Lower lobe of right lung (tissue), 2 donors: Measurements from ENCODE around the gene ASB11. TPM values are rescaled to one million over a fixed set of nuclear protein-coding genes. Genes with fewer than 3 reads are reported as not detected.

ENCODE experiments used
- ATAC-seq, 2 donors: fragments of 200-7000 bp; cut with Tn5 transposase; one replicate each; pipeline ENCODE4 v1.9.1; 2020 to 2022; ENCODE audit warnings: mild to moderate bottlenecking in 2 of 2, moderate library complexity in 2 of 2
- DNase-seq: peaks from one replicate; pipeline ENCODE4 v3.0.0-alpha.2; 2020
- H3K27ac ChIP-seq: fragments of 200-600 bp; one replicate; pipeline ENCODE4 v1.8.0; 2022
- H3K27me3 ChIP-seq: fragments of 200-600 bp; one replicate; pipeline ENCODE4 v1.8.0; 2022; ENCODE audit warnings: low read depth
- H3K36me3 ChIP-seq: fragments of 200-600 bp; one replicate; pipeline ENCODE4 v1.8.0; 2022; ENCODE audit warnings: mild to moderate bottlenecking
- H3K4me1 ChIP-seq: fragments of 200-600 bp; one replicate; pipeline ENCODE4 v1.8.0; 2022
- H3K4me3 ChIP-seq: fragments of 200-600 bp; one replicate; pipeline ENCODE4 v1.8.0; 2022; ENCODE audit warnings: mild to moderate bottlenecking
- H3K9me3 ChIP-seq: fragments of 200-600 bp; one replicate; pipeline ENCODE4 v1.8.0; 2022
- intact Hi-C: fragments of 100-400 bp; cut with DNase I; formaldehyde crosslinking; loops from one replicate; pipeline ENCODE4 v1.11.0; 2022
- total RNA-seq: library from RNA; stranded (reverse); fragmentation: NEBNext Ultra II Directional; extraction: Animal tissue kit (Norgen Biotek cat#: 25700); gene quantifications from one replicate; pipeline ENCODE4 v1.2.1, GENCODE V29; 2021
- TF ChIP-seq, protein P1 (sequence below): fragments of 200-600 bp; IDR thresholded peaks from one replicate; pipeline ENCODE4 v1.8.0; 2022; ENCODE audit warnings: antibody characterized with exemption, mild to moderate bottlenecking
- donor health status: DM: no; HTN: yes; CAD: no; lungs with severe emphysema.

Gene ASB11
- total RNA-seq, 1 donor from 2014 or later = not detected

DNA sequence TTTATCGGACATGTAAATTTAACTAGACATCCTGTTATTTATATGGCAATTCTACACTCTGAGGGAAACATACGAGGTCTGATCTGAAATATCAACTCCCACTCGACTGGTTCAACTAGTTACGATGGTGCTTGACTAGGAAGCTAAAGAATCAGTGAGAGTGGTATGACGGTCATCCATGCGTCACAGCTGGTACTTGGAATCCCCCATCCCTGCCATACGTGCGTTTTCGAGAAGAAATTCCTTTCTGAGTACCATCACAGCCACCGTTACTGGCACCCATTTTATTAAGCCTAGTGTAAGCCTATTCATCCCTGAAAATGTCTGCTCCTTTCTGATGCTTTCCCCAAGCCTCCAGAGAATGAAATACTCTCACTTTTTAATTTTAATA lies 20.6 kb upstream of the ASB11 start:
- peak; percentile 49 to 74 for ATAC-seq

DNA sequence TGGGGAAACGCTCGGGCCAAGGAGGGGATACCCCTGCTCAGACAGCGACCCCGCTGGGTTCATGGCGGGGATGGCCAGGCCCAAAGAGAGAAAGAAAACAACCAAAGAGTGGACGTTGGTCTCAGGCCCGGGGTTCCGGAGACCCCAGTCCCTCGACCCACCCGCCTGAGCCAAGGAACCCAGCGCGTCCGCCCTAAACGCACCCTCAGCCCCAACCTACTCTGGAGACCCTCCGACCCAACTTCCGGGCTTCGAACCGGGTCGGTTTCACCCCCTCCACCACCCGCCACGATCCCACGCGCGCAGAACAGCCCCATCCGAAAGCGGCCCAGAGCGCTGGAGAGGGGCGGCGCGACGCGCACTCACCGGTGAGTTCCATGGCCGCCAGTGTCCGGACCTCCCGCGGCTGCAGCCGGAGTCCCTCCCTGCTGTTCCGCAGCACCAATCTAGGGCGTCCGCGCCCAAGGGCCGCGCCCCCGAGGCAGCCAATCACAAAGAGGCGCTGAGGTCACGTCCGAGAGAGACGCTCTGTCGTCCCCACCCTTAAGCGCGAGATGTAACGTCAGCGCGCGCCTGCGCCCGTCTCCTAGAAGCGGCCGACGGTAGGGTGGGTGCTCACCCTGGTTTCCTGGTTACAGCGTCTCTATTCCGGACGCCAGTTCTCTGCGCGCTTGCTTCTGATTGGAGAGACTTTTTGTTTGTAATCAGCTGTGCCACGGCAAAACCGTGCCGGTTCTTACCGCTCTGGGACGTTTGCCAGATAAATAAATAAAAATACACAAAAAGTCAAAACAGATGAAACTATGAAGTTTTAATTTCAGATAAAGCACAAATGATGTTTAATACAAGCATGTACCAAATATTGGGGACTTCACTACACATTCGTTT lies 19.9 kb upstream of the ASB11 start, which contains the start of gene PIGA:
Gene PIGA, minus strand, starts transcription at position 389 of the 888 bp plus-strand sequence. CDS start 3,593 bp downstream, outside the sequence.
- H3K27me3 ChIP-seq = no peaks in the 10 kb centered on the region
- intact Hi-C loops = no loop called here
- H3K4me1 ChIP-seq = no peaks in the 10 kb centered on the region
- H3K4me3 ChIP-seq = peak within 1 kb of the TSS; percentile 63
- TF ChIP-seq, protein P1, sequence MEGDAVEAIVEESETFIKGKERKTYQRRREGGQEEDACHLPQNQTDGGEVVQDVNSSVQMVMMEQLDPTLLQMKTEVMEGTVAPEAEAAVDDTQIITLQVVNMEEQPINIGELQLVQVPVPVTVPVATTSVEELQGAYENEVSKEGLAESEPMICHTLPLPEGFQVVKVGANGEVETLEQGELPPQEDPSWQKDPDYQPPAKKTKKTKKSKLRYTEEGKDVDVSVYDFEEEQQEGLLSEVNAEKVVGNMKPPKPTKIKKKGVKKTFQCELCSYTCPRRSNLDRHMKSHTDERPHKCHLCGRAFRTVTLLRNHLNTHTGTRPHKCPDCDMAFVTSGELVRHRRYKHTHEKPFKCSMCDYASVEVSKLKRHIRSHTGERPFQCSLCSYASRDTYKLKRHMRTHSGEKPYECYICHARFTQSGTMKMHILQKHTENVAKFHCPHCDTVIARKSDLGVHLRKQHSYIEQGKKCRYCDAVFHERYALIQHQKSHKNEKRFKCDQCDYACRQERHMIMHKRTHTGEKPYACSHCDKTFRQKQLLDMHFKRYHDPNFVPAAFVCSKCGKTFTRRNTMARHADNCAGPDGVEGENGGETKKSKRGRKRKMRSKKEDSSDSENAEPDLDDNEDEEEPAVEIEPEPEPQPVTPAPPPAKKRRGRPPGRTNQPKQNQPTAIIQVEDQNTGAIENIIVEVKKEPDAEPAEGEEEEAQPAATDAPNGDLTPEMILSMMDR = no peak
- no peaks in the 10 kb centered on the region for H3K9me3 ChIP-seq
- ATAC-seq (peak; percentile 97 to 99), DNase-seq (peak; percentile 98)
- H3K36me3 ChIP-seq = peaks cover 15% of the 10 kb centered on the region
- H3K27ac ChIP-seq = peak within 1 kb of the TSS; percentile 93

More for the DNA sequence above, 20.6 kb upstream of the ASB11 start:
- intact Hi-C loops = no loop called here
- DNase-seq = peak; percentile 47
- Histone ChIP-seq H3K27ac (peak overlapping the region; percentile 93), H3K9me3 (no peaks in the 10 kb centered on the region), H3K4me1 (no peaks in the 10 kb centered on the region), H3K27me3 (no peaks in the 10 kb centered on the region), H3K4me3 (peak overlapping the region; percentile 63), H3K36me3 (peaks cover 13% of the 10 kb centered on the region)
- TF ChIP-seq, protein P1 = no peak

DNA sequence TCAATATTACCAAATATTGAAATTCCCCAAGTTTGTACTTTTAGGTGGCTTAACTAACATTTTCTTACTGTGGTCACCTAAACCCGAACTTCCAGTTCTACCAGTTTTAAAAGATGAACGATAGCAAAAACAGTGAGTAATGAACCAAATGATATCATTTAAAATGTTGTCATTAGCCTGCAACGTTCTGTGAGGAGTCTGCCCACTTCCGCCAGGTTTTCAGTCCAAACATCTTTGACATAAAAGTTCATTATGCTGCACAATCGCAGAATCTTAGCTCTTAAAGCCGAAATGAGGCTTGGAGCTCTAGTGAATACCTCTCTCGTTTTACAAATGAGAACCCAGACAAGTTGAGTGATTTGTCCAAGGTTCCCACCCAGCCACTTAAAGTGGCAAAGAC lies 19.1 kb upstream of the ASB11 start:
- TF ChIP-seq, protein P1 = no peak
- intact Hi-C loops = no loop called here
- Histone ChIP-seq H3K27me3 (no peaks in the 10 kb centered on the region), H3K9me3 (no peaks in the 10 kb centered on the region), H3K4me1 (no peaks in the 10 kb centered on the region), H3K27ac (peak overlapping the region; percentile 93), H3K4me3 (peak overlapping the region; percentile 63), H3K36me3 (peaks cover 15% of the 10 kb centered on the region)
- ATAC-seq (peak in 1 of 2 donors; percentile 4), DNase-seq (no peak)

DNA sequence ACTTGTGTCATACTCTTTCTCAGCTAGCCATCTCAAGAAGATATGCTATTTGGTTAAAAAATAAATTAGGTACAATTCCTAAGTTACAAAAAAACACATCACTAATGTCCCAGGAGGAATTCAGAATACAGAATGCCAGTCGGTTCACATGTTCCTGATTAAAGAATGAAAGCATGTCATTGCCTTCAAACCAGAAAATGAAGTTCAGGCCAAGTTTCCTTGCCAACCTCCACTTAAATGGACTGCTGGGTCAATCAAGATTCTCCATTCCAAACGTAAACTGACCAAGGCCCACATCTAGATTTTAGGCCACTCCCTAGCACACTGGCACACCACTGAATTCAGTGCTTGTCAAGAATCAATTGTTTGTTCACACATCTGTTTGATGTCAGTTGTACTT lies 13.4 kb upstream of the ASB11 start:
- Histone ChIP-seq H3K27ac (no peak overlapping the region), H3K9me3 (no peaks in the 10 kb centered on the region), H3K27me3 (no peaks in the 10 kb centered on the region), H3K4me3 (no peak overlapping the region), H3K4me1 (no peaks in the 10 kb centered on the region), H3K36me3 (peaks cover 28% of the 10 kb centered on the region)
- ATAC-seq (no peak), DNase-seq (no peak)
- TF ChIP-seq, protein P1 = no peak
- intact Hi-C loops = no loop called here

DNA sequence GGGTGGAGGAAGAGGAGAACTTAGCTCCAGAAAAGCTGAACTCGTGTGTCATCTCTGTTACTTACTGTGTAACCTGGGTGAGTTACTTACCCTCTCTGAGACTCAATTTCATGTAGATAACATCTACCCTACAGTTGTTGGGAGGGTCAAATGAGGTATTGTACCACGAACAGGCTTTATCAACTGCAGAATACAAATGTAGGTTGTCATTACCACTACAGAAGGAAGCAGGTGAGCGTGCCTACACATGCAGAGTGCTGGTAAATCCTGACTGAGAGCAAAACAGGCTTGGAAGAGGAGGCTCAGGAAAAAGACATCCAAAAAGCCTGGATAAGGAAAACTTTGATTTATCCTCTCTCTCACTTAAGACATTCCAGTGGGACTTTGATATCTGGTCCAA lies 12.7 kb upstream of the ASB11 start:
- TF ChIP-seq, protein P1 = no peak
- Histone ChIP-seq H3K27ac (no peak overlapping the region), H3K4me1 (no peaks in the 10 kb centered on the region), H3K9me3 (no peaks in the 10 kb centered on the region), H3K27me3 (no peaks in the 10 kb centered on the region), H3K4me3 (no peak overlapping the region), H3K36me3 (peaks cover 32% of the 10 kb centered on the region)
- DNase-seq = no peak
- no peak for ATAC-seq
- intact Hi-C loops = no loop called here
